HCT116 (cell line): ENCODE measurements around the gene TJP3. TPM values are rescaled to one million over a fixed set of nuclear protein-coding genes. Genes with fewer than 3 reads are reported as not detected.

Source experiments
- ATAC-seq: fragments of 200-7000 bp; cut with Tn5 transposase; 2 replicates; pipeline ENCODE4 v1.9.1; 2020; ENCODE audit warnings: mild to moderate bottlenecking, moderate library complexity
- BruUV-seq: library from RNA; stranded (reverse); fragments of 400-500 nt; replicated peaks from 2 replicates; lab custom pipeline; 2021; lab: Mats Ljungman, UMichigan
- CTCF ChIA-PET: fragments of 300-600 bp; sonication (Branson Sonifier 250); formaldehyde crosslinking; loops from one replicate; lab custom pipeline; 2021; ENCODE audit warnings: antibody characterized with exemption; lab: Charles Lee
- POLR2A ChIA-PET: fragments of 300-600, 350-600 bp; sonication (Branson Sonifier 250); formaldehyde crosslinking; loops from one replicate; lab custom pipeline; 2021; ENCODE audit warnings: antibody characterized with exemption; lab: Charles Lee
- RAD21 ChIA-PET, 2 experiments: fragments of 300-600 bp; sonication (Branson Sonifier 250); formaldehyde crosslinking; loops; one replicate each; lab custom pipeline; 2023; ENCODE audit warnings: low total read pairs in 2 of 2; ENCODE audit not compliant: uncharacterized antibody in 2 of 2, unreplicated experiment in 2 of 2, low non-redundant PET in 1 of 2; lab: Charles Lee
- DNase-seq: peaks from one replicate; pipeline ENCODE4 v3.0.0-alpha.2; 2010; ENCODE audit warnings: low read depth, low spot score
- H2AFZ ChIP-seq: fragments of 200-600 bp; shearing (Covaris generic), sonication (generic); 2 replicates; pipeline ENCODE4 v1.6.1; 2017; ENCODE audit warnings: low read depth, mixed run types, mixed read lengths, antibody characterized with exemption, low read length; ENCODE audit not compliant: poor library complexity, severe bottlenecking
- H3K27ac ChIP-seq: 2 replicates; pipeline ENCODE4 v1.5.1; 2012; ENCODE audit warnings: low read depth, low read length
- H3K27me3 ChIP-seq: fragments of 200-600 bp; sonication (generic); 2 replicates; pipeline ENCODE4 v1.6.1; 2016; ENCODE audit warnings: mixed run types, low read length, mixed read lengths; ENCODE audit not compliant: insufficient read depth
- H3K36me3 ChIP-seq, 2 experiments: fragments of 200-500 bp in 1 of 2; fragments of 200-600 bp in 1 of 2; sonication (Bioruptor generic) in 1 of 2; sonication (generic) in 1 of 2; 2 replicates each; pipeline versions ENCODE4 v1.5.1 to v1.6.1; 2014 to 2016; ENCODE audit warnings: low read length in 2 of 2, inconsistent platforms in 1 of 2, mixed read lengths in 1 of 2, mixed run types in 1 of 2; ENCODE audit not compliant: insufficient read depth in 2 of 2, control insufficient read depth in 1 of 2
- H3K4me1 ChIP-seq, 2 experiments: fragments of 200-600 bp in 1 of 2; sonication (generic) in 1 of 2; 2 replicates each; pipeline versions ENCODE4 v1.5.1 to v1.6.1; 2012 to 2017; ENCODE audit warnings: low read length in 2 of 2, inconsistent platforms in 1 of 2, mild to moderate bottlenecking in 1 of 2, mixed read lengths in 1 of 2, mixed run types in 1 of 2, moderate library complexity in 1 of 2; ENCODE audit not compliant: insufficient read depth in 2 of 2, control insufficient read depth in 1 of 2
- H3K4me2 ChIP-seq: fragments of 200-600 bp; sonication (generic); 2 replicates; pipeline ENCODE4 v1.6.1; 2017; ENCODE audit warnings: mixed run types, low read length, mixed read lengths
- H3K4me3 ChIP-seq, 2 experiments: fragments of 200-600 bp in 1 of 2; sonication (generic) in 1 of 2; replicated peaks in 1 of 2; 2 replicates each; pipeline ENCODE4 v1.5.1; 2011 to 2016; ENCODE audit warnings: low read length in 2 of 2, control low read depth in 1 of 2, low read depth in 1 of 2, mild to moderate bottlenecking in 1 of 2, mixed read lengths in 1 of 2, mixed run types in 1 of 2
- H3K79me2 ChIP-seq: fragments of 200-600 bp; sonication (generic); 2 replicates; pipeline ENCODE4 v1.6.1; 2017; ENCODE audit warnings: mild to moderate bottlenecking, mixed run types, low read length, moderate library complexity, mixed read lengths; ENCODE audit not compliant: insufficient read depth
- H3K9ac ChIP-seq: fragments of 200-600 bp; sonication (generic); 2 replicates; pipeline ENCODE4 v1.6.1; 2016; ENCODE audit warnings: low read length, mixed read lengths
- H3K9me2 ChIP-seq: fragments of 200-600 bp; sonication (generic), shearing (Covaris generic); 2 replicates; pipeline ENCODE4 v1.6.1; 2017; ENCODE audit warnings: mixed run types, mild to moderate bottlenecking, moderate library complexity; ENCODE audit not compliant: insufficient read depth
- H3K9me3 ChIP-seq, 2 experiments: fragments of 200-500 bp in 1 of 2; fragments of 200-600 bp in 1 of 2; sonication (Bioruptor generic) in 1 of 2; sonication (generic) in 1 of 2; 2 replicates each; pipeline ENCODE4 v1.6.1; 2014 to 2017; ENCODE audit warnings: low read length in 2 of 2, mixed read lengths in 2 of 2, inconsistent platforms in 1 of 2, low read depth in 1 of 2, mild to moderate bottlenecking in 1 of 2, mixed run types in 1 of 2, moderate library complexity in 1 of 2; ENCODE audit not compliant: control insufficient read depth in 1 of 2, insufficient read depth in 1 of 2
- H4K20me1 ChIP-seq: fragments of 200-600 bp; sonication (generic), shearing (Covaris generic); 2 replicates; pipeline ENCODE4 v1.6.1; 2017; ENCODE audit warnings: mixed run types, mild to moderate bottlenecking, moderate library complexity; ENCODE audit not compliant: insufficient read depth
- CEBPB ChIP-seq: IDR thresholded peaks from 2 replicates; pipeline ENCODE4 v1.6.1; 2012; ENCODE audit warnings: low read depth
- EGR1 ChIP-seq: IDR thresholded peaks from 2 replicates; pipeline ENCODE4 v1.6.1; 2012; ENCODE audit warnings: low read depth
- ELF1 ChIP-seq: IDR thresholded peaks from 2 replicates; pipeline ENCODE4 v1.6.1; 2012; ENCODE audit warnings: low read depth, borderline replicate concordance
- EZH2phosphoT487 ChIP-seq: fragments of 200-600 bp; IDR thresholded peaks from 2 replicates; pipeline ENCODE4 v1.6.1; 2018; ENCODE audit warnings: antibody characterized with exemption, borderline replicate concordance
- POLR2A ChIP-seq: IDR thresholded peaks from 2 replicates; pipeline ENCODE4 v1.7.0; 2011; ENCODE audit warnings: borderline replicate concordance; ENCODE audit not compliant: insufficient read depth, insufficient read length; ENCODE audit errors: extremely low read depth
- RAD21 ChIP-seq: IDR thresholded peaks from 2 replicates; pipeline ENCODE4 v1.6.1; 2012; ENCODE audit warnings: low read depth, mild to moderate bottlenecking
- SIN3A ChIP-seq: IDR thresholded peaks from 2 replicates; pipeline ENCODE4 v1.6.1; 2012; ENCODE audit warnings: low read depth
- SRF ChIP-seq: IDR thresholded peaks from 2 replicates; pipeline ENCODE4 v1.6.1; 2012; ENCODE audit warnings: low read depth
- YY1 ChIP-seq: IDR thresholded peaks from 2 replicates; pipeline ENCODE4 v1.6.1; 2011; ENCODE audit warnings: low read length, low read depth, moderate library complexity, mild to moderate bottlenecking; ENCODE audit not compliant: insufficient replicate concordance; ENCODE audit errors: extremely low read depth
- ZNF274 ChIP-seq: fragments of 200-500 bp; sonication (Bioruptor generic); IDR thresholded peaks from 2 replicates; pipeline ENCODE4 v1.6.1; 2014; ENCODE audit warnings: mild to moderate bottlenecking, low read depth, low read length, inconsistent platforms
- intact Hi-C: fragments of 100-400 bp; cut with micrococcal nuclease; formaldehyde crosslinking; loops from 2 replicates; pipeline ENCODE4 v1.10.0; 2022
- total RNA-seq: library from RNA; stranded (reverse); gene quantifications from one replicate; pipeline ENCODE4 v1.2.1, GENCODE V29; 2021; ENCODE audit not compliant: unreplicated experiment
- TF ChIP-seq, protein P1 (sequence below): IDR thresholded peaks from 2 replicates; pipeline ENCODE4 v1.6.1; 2012

TJP3 gene
- total RNA-seq, 1 experiment from 2014 or later, result 69.6 TPM

DNA sequence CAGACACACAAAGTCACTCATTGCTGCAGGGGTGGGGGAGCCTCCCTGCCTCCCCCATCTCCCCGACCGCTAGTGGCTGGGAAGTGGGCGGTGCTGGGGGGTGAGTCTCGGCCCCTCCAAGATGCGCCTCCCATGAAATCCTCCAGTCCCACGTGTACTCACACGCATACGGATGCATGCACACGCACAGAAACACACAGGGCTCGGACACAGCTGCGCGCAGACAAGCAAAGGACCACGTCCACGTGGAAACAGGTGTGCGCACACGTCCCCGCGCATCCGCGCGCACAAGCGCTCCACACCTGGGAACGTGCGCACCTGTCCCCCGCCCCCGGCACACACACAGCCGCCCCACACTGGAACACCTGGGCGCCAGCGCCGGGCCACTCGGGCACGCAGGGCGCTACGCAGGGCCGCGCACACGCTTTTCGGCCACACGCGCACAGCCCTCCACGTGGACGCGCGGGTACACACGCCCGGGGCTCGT, 77.3 kb downstream of the TJP3 start:
- H3K27ac ChIP-seq, result no peak overlapping the region
- H4K20me1 ChIP-seq, result no peaks in the 10 kb centered on the region
- intact Hi-C loops, result no loop called here
- DNase-seq (no peak), ATAC-seq (no peak)
- H3K36me3 ChIP-seq, result no peaks in the 10 kb centered on the region
- no peaks in the 10 kb centered on the region for H3K27me3 ChIP-seq
- no peak overlapping the region for H3K4me3 ChIP-seq
- no peak overlapping the region for H3K4me2 ChIP-seq
- ChIA-PET RAD21 (no interaction called here), CTCF (no interaction called here), POLR2A (no interaction called here)
- no peak for TF ChIP-seq EZH2phosphoT487
- TF ChIP-seq SIN3A, result no peak
- TF ChIP-seq CEBPB, result no peak
- TF ChIP-seq SRF, result no peak
- TF ChIP-seq ZNF274, result no peak
- TF ChIP-seq YY1, result no peak
- no peak for TF ChIP-seq POLR2A
- no peak for TF ChIP-seq ELF1
- no peak for TF ChIP-seq EGR1
- H3K4me1 ChIP-seq, result no peaks in the 10 kb centered on the region
- H2AFZ ChIP-seq, result no peak overlapping the region
- H3K9me3 ChIP-seq, result peaks cover 9 to 21% of the 10 kb centered on the region in 2 experiments; a peak in 3 of 4 replicates
- no peaks in the 10 kb centered on the region for H3K79me2 ChIP-seq
- no peaks in the 10 kb centered on the region for H3K9me2 ChIP-seq
- no peak overlapping the region for H3K9ac ChIP-seq
- BruUV-seq, result no TSS peak

DNA sequence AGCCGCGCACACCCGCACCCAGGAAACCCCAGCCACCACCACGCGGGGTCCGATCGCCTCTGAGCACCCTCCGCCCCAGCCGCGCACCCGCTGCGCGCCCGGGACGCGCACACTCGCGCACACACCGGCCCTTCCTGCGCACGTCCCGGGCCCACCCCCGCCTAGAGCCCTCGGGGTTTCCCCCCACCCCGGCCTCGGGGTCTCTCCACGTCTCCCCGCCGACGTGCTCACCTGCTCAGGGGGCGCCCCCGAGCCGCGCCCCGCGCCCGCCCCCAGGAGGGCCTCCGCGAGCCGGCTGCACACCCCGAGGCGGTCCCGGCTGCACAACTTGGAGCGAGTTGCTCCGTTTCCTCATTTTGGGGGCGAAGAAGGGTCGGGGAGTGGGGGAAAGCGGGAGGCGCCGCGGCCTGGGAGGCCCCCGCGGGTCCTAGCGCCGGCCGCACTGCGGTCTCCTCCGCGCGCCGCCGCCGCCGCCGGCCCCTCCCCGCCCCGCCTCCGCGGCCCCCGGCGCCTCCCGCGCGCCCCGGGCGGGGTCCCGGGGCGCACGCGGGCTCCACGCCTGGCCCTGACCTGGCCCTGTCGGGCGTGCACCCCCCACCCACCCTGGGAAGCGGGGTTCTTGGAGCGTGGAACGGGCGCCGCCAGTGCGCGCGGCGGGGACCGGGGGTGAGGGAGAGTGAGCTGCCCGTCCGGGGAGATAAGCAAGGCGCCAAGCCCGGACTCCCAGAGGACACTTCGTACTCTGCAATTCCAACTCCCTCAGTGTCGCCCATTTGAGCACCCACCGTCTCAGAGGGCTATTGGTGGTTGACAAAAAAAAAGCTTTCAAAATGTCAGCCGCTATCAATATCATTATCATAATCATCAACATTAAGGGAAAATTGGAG, 78.0 kb downstream of the TJP3 start, which contains the start of gene MATK:
Gene MATK (minus strand): TSS at position 444 of the 887 bp plus-strand sequence. CDS start 1,246 bp downstream, outside the sequence.
- ChIA-PET CTCF (no interaction called here), POLR2A (no interaction called here), RAD21 (no interaction called here)
- TF ChIP-seq ZNF274, result no peak
- TF ChIP-seq RAD21, result no peak
- TF ChIP-seq, protein P1, sequence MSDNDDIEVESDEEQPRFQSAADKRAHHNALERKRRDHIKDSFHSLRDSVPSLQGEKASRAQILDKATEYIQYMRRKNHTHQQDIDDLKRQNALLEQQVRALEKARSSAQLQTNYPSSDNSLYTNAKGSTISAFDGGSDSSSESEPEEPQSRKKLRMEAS, result no peak
- Histone ChIP-seq H3K27ac (no peak within 1 kb of the TSS), H3K9ac (no peak within 1 kb of the TSS), H3K79me2 (no peaks in the 10 kb centered on the region), H3K4me1 (no peaks in the 10 kb centered on the region), H3K4me2 (no peak within 1 kb of the TSS), H4K20me1 (no peaks in the 10 kb centered on the region), H3K4me3 (no peak within 1 kb of the TSS), H2AFZ (no peak within 1 kb of the TSS), H3K27me3 (no peaks in the 10 kb centered on the region), H3K9me3 (peaks cover 9 to 15% of the 10 kb centered on the region in 2 experiments; a peak in 3 of 4 replicates), H3K9me2 (no peaks in the 10 kb centered on the region), H3K36me3 (no peaks in the 10 kb centered on the region)
- DNase-seq (no peak), ATAC-seq (no peak)
- BruUV-seq, result no TSS peak
- intact Hi-C loops, result no loop called here
